ENCODE measurements around the gene BABAM2.

Gene BABAM2

GRCh38 chr2:28035163-28035690 lies 144.7 kb downstream of the BABAM2 start:
- no peak for DNase-seq

GRCh38 chr2:28035816-28036215 lies 145.3 kb downstream of the BABAM2 start:
- DNase-seq: no peak

GRCh38 chr2:28036307-28036706 lies 145.8 kb downstream of the BABAM2 start:
- DNase-seq: peak; percentile 12

GRCh38 chr2:28038722-28039121 lies 148.2 kb downstream of the BABAM2 start:
- DNase-seq: no peak

- DNase-seq: no peak
These were observed 155.3 kb downstream of the BABAM2 start for GRCh38 chr2:28045676-28046351.

- DNase-seq: no peak
These were observed 156.4 kb downstream of the BABAM2 start for GRCh38 chr2:28046921-28047320.

GRCh38 chr2:28047681-28048080 lies 157.2 kb downstream of the BABAM2 start:
- DNase-seq: peak; percentile 80

- peak; percentile 41 for DNase-seq
These were observed 157.8 kb downstream of the BABAM2 start for GRCh38 chr2:28048341-28048740.

- peak; percentile 75 for DNase-seq
These were observed 158.9 kb downstream of the BABAM2 start for GRCh38 chr2:28049416-28049815.

- DNase-seq: no peak
These were observed 159.4 kb downstream of the BABAM2 start for GRCh38 chr2:28049899-28050298.

- peak; percentile 62 for DNase-seq
These were observed 162.2 kb downstream of the BABAM2 start for GRCh38 chr2:28052691-28053090.

- DNase-seq: no peak
These were observed 163.1 kb downstream of the BABAM2 start for GRCh38 chr2:28053597-28053996.

GRCh38 chr2:28054916-28055315 lies 164.4 kb downstream of the BABAM2 start:
- peak; percentile 18 for DNase-seq

GRCh38 chr2:28055325-28055970 lies 164.9 kb downstream of the BABAM2 start:
- DNase-seq: peak; percentile 45

- no peak for DNase-seq
These were observed 168.3 kb downstream of the BABAM2 start for GRCh38 chr2:28058791-28059190.

- DNase-seq: no peak
These were observed 172.3 kb downstream of the BABAM2 start for GRCh38 chr2:28062867-28063266.

- DNase-seq: peak; percentile 91
These were observed 173.0 kb downstream of the BABAM2 start for GRCh38 chr2:28063492-28063962.

- no peak for DNase-seq
These were observed 177.1 kb downstream of the BABAM2 start for GRCh38 chr2:28067602-28068001.

GRCh38 chr2:28068088-28068487 lies 177.6 kb downstream of the BABAM2 start:
- DNase-seq: peak; percentile 86

- peak; percentile 20 for DNase-seq
These were observed 178.0 kb downstream of the BABAM2 start for GRCh38 chr2:28068527-28068926.

GRCh38 chr2:28071221-28071620 lies 180.7 kb downstream of the BABAM2 start:
- no peak for DNase-seq

- DNase-seq: peak; percentile 78
These were observed 183.6 kb downstream of the BABAM2 start for GRCh38 chr2:28074137-28074536.

- peak; percentile 96 for DNase-seq
These were observed 190.4 kb downstream of the BABAM2 start for GRCh38 chr2:28080911-28081310.

GRCh38 chr2:28082131-28082530 lies 191.6 kb downstream of the BABAM2 start:
- DNase-seq: peak; percentile 86

Data from fibroblast of skin of abdomen (primary cell).